Esophagus squamous epithelium (tissue), 5 donors: ENCODE results near the gene ZNF474. TPM values are rescaled to one million over a fixed set of nuclear protein-coding genes. Genes with fewer than 3 reads are reported as not detected.

Experiments used
- DNase-seq: peaks from one replicate; lab custom pipeline; 2025; lab: John Stamatoyannopoulos, UW
- H3K27ac ChIP-seq, 4 donors: fragments of 200-600 bp; sonication (generic); one replicate each; pipeline ENCODE4 v1.5.1; 2016 to 2019; ENCODE audit warnings: mild to moderate bottlenecking in 1 of 4
- H3K27me3 ChIP-seq, 4 donors: fragments of 200-600 bp; sonication (generic); 1 replicate in 3 of 4; 2 replicates in 1 of 4; pipeline versions ENCODE4 v1.5.1 to v1.6.0; 2017 to 2021; ENCODE audit warnings: antibody characterized with exemption in 1 of 4
- H3K36me3 ChIP-seq, 3 donors: fragments of 200-600 bp; sonication (generic); one replicate each; pipeline ENCODE4 v1.5.1; 2016 to 2019
- H3K4me1 ChIP-seq, 3 donors: fragments of 200-600 bp; sonication (generic); one replicate each; pipeline ENCODE4 v1.5.1; 2017 to 2019
- H3K4me3 ChIP-seq, 4 donors: fragments of 200-600 bp; sonication (generic); 1 replicate in 3 of 4; 2 replicates in 1 of 4; pipeline ENCODE4 v1.5.1; 2016 to 2019; ENCODE audit warnings: mild to moderate bottlenecking in 2 of 4, moderate library complexity in 1 of 4
- H3K9me3 ChIP-seq, 3 donors: fragments of 200-600 bp; sonication (generic); one replicate each; pipeline ENCODE4 v1.5.1; 2016 to 2019
- CTCF ChIP-seq, 6 experiments: fragments of 450-650 bp in 4 of 6; fragments of 200-600 bp in 2 of 6; sonication (generic) in 2 of 6; IDR thresholded peaks; one replicate each; pipeline ENCODE4 v1.5.1; 2016 to 2019; ENCODE audit warnings: antibody characterized with exemption in 6 of 6, mild to moderate bottlenecking in 4 of 6, moderate library complexity in 4 of 6
- POLR2A ChIP-seq, 4 donors: fragments of 450-650 bp; IDR thresholded peaks; one replicate each; pipeline ENCODE4 v1.6.1; 2017; ENCODE audit warnings: antibody characterized with exemption in 4 of 4, mild to moderate bottlenecking in 4 of 4, moderate library complexity in 3 of 4
- WGBS, 2 donors: methylation state at CpG; one replicate each; pipeline ENCODE4 v1.1.5; 2018; 5-methylcytosine and 5-hydroxymethylcytosine counted together
- intact Hi-C: fragments of 100-400 bp; cut with DNase I; formaldehyde crosslinking; loops from one replicate; pipeline ENCODE4 v1.15.0; 2022
- total RNA-seq, 4 donors: library from RNA; depleted of rRNA; stranded (reverse); fragments of >200 nt; gene quantifications; one replicate each; pipeline ENCODE4 v1.1.0, GENCODE V29; 2016
- donor health status: DM: yes; HTN: yes; CAD: no.

ZNF474 gene
- total RNA-seq, 4 donors from 2014 or later: 0.18 to 0.57 TPM; not detected in 2

- no peak for DNase-seq
- Histone ChIP-seq H3K9me3 (no peaks in the 10 kb centered on the region), H3K27me3 (no peaks in the 10 kb centered on the region), H3K4me3 (no peak overlapping the region), H3K27ac (no peak overlapping the region), H3K36me3 (no peaks in the 10 kb centered on the region), H3K4me1 (peaks cover 0 to 40% (median 20%) of the 10 kb centered on the region in 3 donors)
- TF ChIP-seq POLR2A (IDR thresholded peaks at IDR 0.05) (no peak), CTCF (IDR thresholded peaks at IDR 0.05) (no peak)
- WGBS, 2 donors: 19 to 31% methylated on average over 2 of the region's 2 CpGs
- intact Hi-C loops: no loop called here
Observed at GRCh38 chr5:122153230-122153629, 23.9 kb downstream of the ZNF474 start.

- H3K36me3 ChIP-seq: no peaks in the 10 kb centered on the region
- H3K9me3 ChIP-seq: no peaks in the 10 kb centered on the region
- 56 to 71% methylated on average over 4 of the region's 4 CpGs for WGBS, 2 donors
- no peaks in the 10 kb centered on the region for H3K27me3 ChIP-seq
- peaks cover 0 to 40% (median 20%) of the 10 kb centered on the region in 3 donors for H3K4me1 ChIP-seq
- no peak overlapping the region for H3K4me3 ChIP-seq
- TF ChIP-seq POLR2A (IDR thresholded peaks at IDR 0.05): no peak
- intact Hi-C loops: no loop called here
- DNase-seq: no peak
- no peak overlapping the region for H3K27ac ChIP-seq
Observed at GRCh38 chr5:122153774-122154173, 24.4 kb downstream of the ZNF474 start.

GRCh38 chr5:122154491-122154890 lies 25.1 kb downstream of the ZNF474 start:
- intact Hi-C loops: no loop called here
- TF ChIP-seq POLR2A (IDR thresholded peaks at IDR 0.05) (no peak), CTCF (IDR thresholded peaks at IDR 0.05) (no peak)

GRCh38 chr5:122154910-122155309 lies 25.6 kb downstream of the ZNF474 start:
- no peaks in the 10 kb centered on the region for H3K9me3 ChIP-seq
- no peaks in the 10 kb centered on the region for H3K27me3 ChIP-seq
- intact Hi-C loops: no loop called here
- no peak for DNase-seq
- no peak overlapping the region for H3K4me3 ChIP-seq
- H3K27ac ChIP-seq: peak overlapping the region in 1 of 4 donors; percentile 28
- H3K4me1 ChIP-seq: peaks cover 0 to 31% (median 15%) of the 10 kb centered on the region in 3 donors
- TF ChIP-seq CTCF (IDR thresholded peaks at IDR 0.05) (no peak), POLR2A (IDR thresholded peaks at IDR 0.05) (no peak)
- no peaks in the 10 kb centered on the region for H3K36me3 ChIP-seq
- 60% methylated on average over 1 to 2 of the region's 7 CpGs for WGBS, 2 donors

More at GRCh38 chr5:122154491-122154890, 25.1 kb downstream of the ZNF474 start:
- no peak for DNase-seq
- Histone ChIP-seq H3K4me1 (peaks cover 0 to 35% (median 19%) of the 10 kb centered on the region in 3 donors), H3K36me3 (no peaks in the 10 kb centered on the region), H3K27me3 (no peaks in the 10 kb centered on the region), H3K4me3 (no peak overlapping the region), H3K9me3 (no peaks in the 10 kb centered on the region), H3K27ac (no peak overlapping the region)
- 83 to 92% methylated on average over 5 of the region's 5 CpGs for WGBS, 2 donors

GRCh38 chr5:122155546-122155945 lies 26.2 kb downstream of the ZNF474 start:
- DNase-seq: no peak
- Histone ChIP-seq H3K27ac (no peak overlapping the region), H3K27me3 (no peaks in the 10 kb centered on the region), H3K36me3 (no peaks in the 10 kb centered on the region), H3K9me3 (no peaks in the 10 kb centered on the region), H3K4me3 (no peak overlapping the region), H3K4me1 (peaks cover 0 to 27% (median 15%) of the 10 kb centered on the region in 3 donors)
- TF ChIP-seq POLR2A (IDR thresholded peaks at IDR 0.05) (no peak), CTCF (IDR thresholded peaks at IDR 0.05) (no peak)
- intact Hi-C loops: no loop called here
- 72 to 76% methylated on average over 3 of the region's 3 CpGs for WGBS, 2 donors
